ENCODE measurements around the gene CPN2. TPM values are rescaled to one million over a fixed set of nuclear protein-coding genes. Genes with fewer than 3 reads are reported as not detected.

Gene CPN2
- total RNA-seq, 4 donors from 2014 or later: not detected

GRCh38 chr3:194379651-194380050, 28.5 kb upstream of the CPN2 start:
- no peak overlapping the region for H3K27ac ChIP-seq (replicated peaks in 1 of 4)
- DNase-seq (ENCODE audit: extremely low spot score): no peak
- no peaks in the 10 kb centered on the region for H3K36me3 ChIP-seq
- H3K27me3 ChIP-seq: peaks cover 0 to 31% (median 0%) of the 10 kb centered on the region in 4 donors
- no peaks in the 10 kb centered on the region for H3K4me1 ChIP-seq
- intact Hi-C loops (cut with DNase I): no loop called here
- no peaks in the 10 kb centered on the region for H3K9me3 ChIP-seq
- 86% methylated on average over 9 of the region's 9 CpGs for whole genome bisulfite sequencing
- TF ChIP-seq CTCF (IDR thresholded peaks at IDR 0.05): no peak
- no peak for TF ChIP-seq POLR2AphosphoS5 (IDR thresholded peaks at IDR 0.05)
- no peak for TF ChIP-seq EP300 (IDR thresholded peaks at IDR 0.05)
- no peak for TF ChIP-seq POLR2A (IDR thresholded peaks at IDR 0.05; ENCODE audit: low read depth)
- H3K4me3 ChIP-seq: no peak overlapping the region

- 97% methylated on average over 6 of the region's 6 CpGs for WGBS
- H3K36me3 ChIP-seq: no peaks in the 10 kb centered on the region
- H3K4me1 ChIP-seq: no peaks in the 10 kb centered on the region
- no peak overlapping the region for H3K4me3 ChIP-seq
- H3K9me3 ChIP-seq: no peaks in the 10 kb centered on the region
- no peak for DNase-seq (ENCODE audit: extremely low spot score)
- intact Hi-C loops (cut with DNase I): no loop called here
- H3K27me3 ChIP-seq: peaks cover 0 to 31% (median 0%) of the 10 kb centered on the region in 4 donors
- TF ChIP-seq CTCF (IDR thresholded peaks at IDR 0.05): no peak
- H3K27ac ChIP-seq (replicated peaks in 1 of 4): no peak overlapping the region
Observed at GRCh38 chr3:194379231-194379630, 28.1 kb upstream of the CPN2 start.

- no peaks in the 10 kb centered on the region for H3K36me3 ChIP-seq
- no peaks in the 10 kb centered on the region for H3K9me3 ChIP-seq
- H3K27ac ChIP-seq (replicated peaks in 1 of 4): no peak overlapping the region
- WGBS: 80% methylated on average over 1 of the region's 1 CpG
- intact Hi-C loops (cut with DNase I): no loop called here
- DNase-seq (ENCODE audit: extremely low spot score): no peak
- H3K27me3 ChIP-seq: peaks cover 0 to 36% (median 0%) of the 10 kb centered on the region in 4 donors
- TF ChIP-seq EP300 (IDR thresholded peaks at IDR 0.05) (no peak), CTCF (IDR thresholded peaks at IDR 0.05) (no peak), POLR2A (IDR thresholded peaks at IDR 0.05; ENCODE audit: low read depth) (no peak), POLR2AphosphoS5 (IDR thresholded peaks at IDR 0.05) (no peak)
- no peaks in the 10 kb centered on the region for H3K4me1 ChIP-seq
- no peak overlapping the region for H3K4me3 ChIP-seq
Observed at GRCh38 chr3:194377708-194378107, 26.6 kb upstream of the CPN2 start.

GRCh38 chr3:194376241-194376560, 25.1 kb upstream of the CPN2 start:
- Histone ChIP-seq H3K4me3 (no peak overlapping the region), H3K9me3 (no peaks in the 10 kb centered on the region), H3K36me3 (no peaks in the 10 kb centered on the region), H3K4me1 (no peaks in the 10 kb centered on the region), H3K27ac (replicated peaks in 1 of 4) (no peak overlapping the region), H3K27me3 (peaks cover 0 to 43% (median 0%) of the 10 kb centered on the region in 4 donors)
- intact Hi-C loops (cut with DNase I): no loop called here
- WGBS: 86% methylated on average over 10 of the region's 10 CpGs
- DNase-seq (ENCODE audit: extremely low spot score): no peak
- TF ChIP-seq POLR2AphosphoS5 (IDR thresholded peaks at IDR 0.05): no peak

GRCh38 chr3:194375473-194376240, 24.5 kb upstream of the CPN2 start:
- H3K27ac ChIP-seq (replicated peaks in 1 of 4): no peak overlapping the region
- 57% methylated on average over 12 of the region's 15 CpGs for WGBS
- H3K9me3 ChIP-seq: no peaks in the 10 kb centered on the region
- H3K4me3 ChIP-seq: no peak overlapping the region
- intact Hi-C loops (cut with DNase I): no loop called here
- no peaks in the 10 kb centered on the region for H3K36me3 ChIP-seq
- H3K27me3 ChIP-seq: peaks cover 0 to 47% (median 0%) of the 10 kb centered on the region in 4 donors
- DNase-seq (ENCODE audit: extremely low spot score): no peak
- H3K4me1 ChIP-seq: no peaks in the 10 kb centered on the region
- TF ChIP-seq CTCF (IDR thresholded peaks at IDR 0.05) (no peak), EP300 (IDR thresholded peaks at IDR 0.05) (no peak), POLR2AphosphoS5 (IDR thresholded peaks at IDR 0.05) (no peak), POLR2A (IDR thresholded peaks at IDR 0.05; ENCODE audit: low read depth) (no peak)

Data from esophagus muscularis mucosa (tissue), 4 donors.